Esophagus muscularis mucosa (tissue), 4 donors: Measurements from ENCODE around the gene PNMA8C. TPM values are rescaled to one million over a fixed set of nuclear protein-coding genes. Genes with fewer than 3 reads are reported as not detected.
"Not testable (repeated sequence)": the region's sequence is repeated elsewhere in the genome, so short reads cannot be mapped to it uniquely, and the experiment has no call there.

ENCODE experiments used
- DNase-seq: peaks from one replicate; pipeline ENCODE4 v3.0.0-alpha.2; 2017; ENCODE audit errors: extremely low spot score
- H3K27ac ChIP-seq, 4 donors: fragments of 200-600 bp; sonication (generic); replicated peaks in 1 of 4; 1 replicate in 3 of 4; 2 replicates in 1 of 4; pipeline ENCODE4 v1.5.1; 2016 to 2019; ENCODE audit warnings: mild to moderate bottlenecking in 1 of 4
- H3K27me3 ChIP-seq, 4 donors: fragments of 200-600 bp; sonication (generic); one replicate each; pipeline versions ENCODE4 v1.5.1 to v1.6.0; 2016 to 2019
- H3K36me3 ChIP-seq, 4 donors: fragments of 200-600 bp; sonication (generic); one replicate each; pipeline ENCODE4 v1.5.1; 2016 to 2019
- H3K4me1 ChIP-seq, 4 donors: fragments of 200-600 bp; sonication (generic); one replicate each; pipeline ENCODE4 v1.5.1; 2016 to 2019
- H3K4me3 ChIP-seq, 4 donors: fragments of 200-600 bp; sonication (generic); 1 replicate in 2 of 4; 2 replicates in 2 of 4; pipeline ENCODE4 v1.5.1; 2016 to 2019; ENCODE audit warnings: mild to moderate bottlenecking in 4 of 4, moderate library complexity in 1 of 4
- H3K9me3 ChIP-seq, 4 donors: fragments of 200-600 bp; sonication (generic); 1 replicate in 3 of 4; 2 replicates in 1 of 4; pipeline ENCODE4 v1.5.1; 2016 to 2019
- EP300 ChIP-seq: sonication (generic); formaldehyde crosslinking; IDR thresholded peaks from one replicate; pipeline ENCODE4 v1.6.1; 2017; ENCODE audit warnings: antibody characterized with exemption
- POLR2A ChIP-seq: fragments of 450-650 bp; IDR thresholded peaks from one replicate; pipeline ENCODE4 v1.6.1; 2017; ENCODE audit warnings: antibody characterized with exemption, moderate library complexity, mild to moderate bottlenecking, low read depth
- POLR2AphosphoS5 ChIP-seq, 2 donors: sonication (generic); formaldehyde crosslinking; IDR thresholded peaks; one replicate each; pipeline ENCODE4 v1.6.1; 2017; ENCODE audit warnings: antibody characterized with exemption in 2 of 2
- WGBS: methylation state at CpG from one replicate; pipeline ENCODE4 v1.1.5; 2018; 5-methylcytosine and 5-hydroxymethylcytosine counted together
- intact Hi-C: fragments of 100-400 bp; cut with DNase I; formaldehyde crosslinking; loops from one replicate; pipeline ENCODE4 v1.15.1; 2023
- total RNA-seq, 4 donors: library from RNA; depleted of rRNA; stranded (reverse); fragments of >200 nt; gene quantifications; one replicate each; pipeline versions ENCODE4 v1.1.0 to v1.2.1, GENCODE V29; 2016
- TF ChIP-seq, protein P1 (sequence below), 3 experiments: fragments of 200-600 bp in 2 of 3; fragments of 450-650 bp in 1 of 3; sonication (generic) in 2 of 3; IDR thresholded peaks; one replicate each; pipeline ENCODE4 v1.5.1; 2017 to 2019; ENCODE audit warnings: antibody characterized with exemption in 3 of 3, mild to moderate bottlenecking in 2 of 3, moderate library complexity in 1 of 3

Gene PNMA8C
- total RNA-seq, 4 donors from 2014 or later, result 0.13 to 0.42 (median 0.17) TPM

- no peaks in the 10 kb centered on the region for H3K36me3 ChIP-seq
- H3K4me1 ChIP-seq, result peaks cover 5 to 26% (median 22%) of the 10 kb centered on the region in 4 donors
- H3K4me3 ChIP-seq, result peak overlapping the region; percentile 52 to 57 (median 54)
- H3K27me3 ChIP-seq, result peaks cover 0 to 40% (median 0%) of the 10 kb centered on the region in 4 donors
- DNase-seq, result no peak
- H3K9me3 ChIP-seq, result no peaks in the 10 kb centered on the region
- 4% methylated on average over 10 of the region's 10 CpGs for WGBS
- H3K27ac ChIP-seq, result peak overlapping the region in 2 of 4 donors; percentile 35 to 64
- no peak for TF ChIP-seq POLR2AphosphoS5 (IDR thresholded peaks at IDR 0.05)
- TF ChIP-seq, protein P1, sequence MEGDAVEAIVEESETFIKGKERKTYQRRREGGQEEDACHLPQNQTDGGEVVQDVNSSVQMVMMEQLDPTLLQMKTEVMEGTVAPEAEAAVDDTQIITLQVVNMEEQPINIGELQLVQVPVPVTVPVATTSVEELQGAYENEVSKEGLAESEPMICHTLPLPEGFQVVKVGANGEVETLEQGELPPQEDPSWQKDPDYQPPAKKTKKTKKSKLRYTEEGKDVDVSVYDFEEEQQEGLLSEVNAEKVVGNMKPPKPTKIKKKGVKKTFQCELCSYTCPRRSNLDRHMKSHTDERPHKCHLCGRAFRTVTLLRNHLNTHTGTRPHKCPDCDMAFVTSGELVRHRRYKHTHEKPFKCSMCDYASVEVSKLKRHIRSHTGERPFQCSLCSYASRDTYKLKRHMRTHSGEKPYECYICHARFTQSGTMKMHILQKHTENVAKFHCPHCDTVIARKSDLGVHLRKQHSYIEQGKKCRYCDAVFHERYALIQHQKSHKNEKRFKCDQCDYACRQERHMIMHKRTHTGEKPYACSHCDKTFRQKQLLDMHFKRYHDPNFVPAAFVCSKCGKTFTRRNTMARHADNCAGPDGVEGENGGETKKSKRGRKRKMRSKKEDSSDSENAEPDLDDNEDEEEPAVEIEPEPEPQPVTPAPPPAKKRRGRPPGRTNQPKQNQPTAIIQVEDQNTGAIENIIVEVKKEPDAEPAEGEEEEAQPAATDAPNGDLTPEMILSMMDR (IDR thresholded peaks at IDR 0.05), result no peak
- no peak for TF ChIP-seq EP300
- TF ChIP-seq POLR2A, result no peak
- intact Hi-C loops, result no loop called here
These were observed 2.7 kb downstream of the PNMA8C start for GRCh38 chr19:46426035-46426505.

DNA sequence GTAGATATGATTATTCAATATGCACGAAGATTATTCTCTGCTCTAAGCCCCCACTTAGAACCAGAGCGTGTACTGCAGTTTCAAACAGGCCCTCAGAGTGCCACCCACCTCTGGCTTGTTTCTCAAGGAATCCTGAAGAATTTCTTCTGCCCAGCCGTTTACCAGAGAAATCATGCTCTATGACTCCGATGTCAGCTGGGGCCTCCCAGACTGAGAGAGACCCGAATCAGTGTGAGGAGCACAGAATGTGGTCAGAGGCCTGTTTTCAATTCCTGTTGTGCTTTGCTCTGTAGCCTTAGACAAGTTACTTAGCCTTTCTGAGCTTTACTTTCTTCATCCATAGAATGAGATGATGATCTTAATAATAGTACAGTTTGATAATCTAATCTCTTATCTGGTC lies 5.5 kb downstream of the PNMA8C start:
- H3K4me1 ChIP-seq, result peaks cover 0 to 16% (median 13%) of the 10 kb centered on the region in 4 donors
- no peak for DNase-seq
- 72% methylated on average over 5 of the region's 5 CpGs for WGBS
- H3K27me3 ChIP-seq, result peaks cover 0 to 30% (median 0%) of the 10 kb centered on the region in 4 donors
- TF ChIP-seq, protein P1 (IDR thresholded peaks at IDR 0.05), result no peak
- TF ChIP-seq POLR2A, result no peak
- TF ChIP-seq POLR2AphosphoS5 (IDR thresholded peaks at IDR 0.05), result no peak
- TF ChIP-seq EP300, result no peak
- intact Hi-C loops, result no loop called here
- no peaks in the 10 kb centered on the region for H3K9me3 ChIP-seq
- no peaks in the 10 kb centered on the region for H3K36me3 ChIP-seq
- H3K4me3 ChIP-seq, result no peak overlapping the region
- no peak overlapping the region for H3K27ac ChIP-seq

DNA sequence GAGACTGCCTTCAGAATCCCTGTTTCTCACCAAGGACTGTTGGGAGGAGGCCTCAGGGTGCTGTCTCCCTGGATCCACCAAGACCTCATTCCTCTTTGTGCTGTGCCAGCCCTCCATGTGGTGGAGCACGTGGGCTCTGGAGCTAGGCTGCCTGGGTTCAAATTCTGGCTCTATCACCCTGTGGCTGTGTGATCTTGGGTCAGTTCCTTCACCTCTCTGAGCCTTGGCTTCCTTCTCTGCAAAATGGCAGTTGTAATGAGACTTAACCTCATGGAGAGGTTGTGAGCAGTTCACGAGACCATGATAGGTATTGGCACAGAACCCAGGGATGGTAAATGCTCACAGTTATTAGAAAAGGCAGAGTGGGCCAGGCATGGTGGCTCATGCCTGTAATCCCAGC lies 6.4 kb downstream of the PNMA8C start:
- Histone ChIP-seq H3K9me3 (no peaks in the 10 kb centered on the region), H3K36me3 (no peaks in the 10 kb centered on the region), H3K27me3 (peaks cover 0 to 22% (median 0%) of the 10 kb centered on the region in 4 donors), H3K4me3 (no peak overlapping the region), H3K4me1 (peaks cover 0 to 16% (median 13%) of the 10 kb centered on the region in 4 donors), H3K27ac (no peak overlapping the region)
- 72% methylated on average over 2 of the region's 2 CpGs for WGBS
- TF ChIP-seq POLR2A (no peak), POLR2AphosphoS5 (IDR thresholded peaks at IDR 0.05) (no peak), EP300 (no peak)
- TF ChIP-seq, protein P1 (IDR thresholded peaks at IDR 0.05), result no peak
- intact Hi-C loops, result no loop called here
- DNase-seq, result no peak

DNA sequence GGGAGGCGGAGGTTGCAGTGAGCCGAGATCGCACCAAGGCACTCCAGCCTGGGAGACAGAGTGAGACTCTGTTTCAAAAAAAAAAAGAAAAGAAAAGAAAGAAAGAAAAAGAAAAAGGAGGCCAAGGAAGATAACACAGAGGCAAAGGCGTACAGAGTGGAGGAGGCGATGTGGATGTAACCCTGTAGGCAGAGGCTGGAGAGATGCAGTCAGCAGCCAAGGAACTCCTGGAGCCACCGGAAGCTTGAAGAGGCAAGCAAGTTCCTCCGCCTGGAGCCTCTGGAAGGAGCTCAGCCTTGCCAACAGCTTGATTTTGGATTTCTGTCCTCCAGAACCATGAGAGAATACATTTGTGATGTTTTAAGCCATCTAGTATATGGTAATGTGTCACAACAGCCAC lies 8.7 kb downstream of the PNMA8C start:
- Histone ChIP-seq H3K4me1 (peaks cover 0 to 15% (median 13%) of the 10 kb centered on the region in 4 donors), H3K27ac (no peak overlapping the region), H3K27me3 (peaks cover 0 to 29% (median 0%) of the 10 kb centered on the region in 4 donors), H3K9me3 (no peaks in the 10 kb centered on the region), H3K36me3 (no peaks in the 10 kb centered on the region), H3K4me3 (no peak overlapping the region)
- no peak for DNase-seq
- WGBS, result 80% methylated on average over 7 of the region's 7 CpGs
- intact Hi-C loops, result no loop called here
- TF ChIP-seq POLR2AphosphoS5 (IDR thresholded peaks at IDR 0.05) (no peak), POLR2A (no peak), EP300 (no peak)
- TF ChIP-seq, protein P1 (IDR thresholded peaks at IDR 0.05), result no peak

DNA sequence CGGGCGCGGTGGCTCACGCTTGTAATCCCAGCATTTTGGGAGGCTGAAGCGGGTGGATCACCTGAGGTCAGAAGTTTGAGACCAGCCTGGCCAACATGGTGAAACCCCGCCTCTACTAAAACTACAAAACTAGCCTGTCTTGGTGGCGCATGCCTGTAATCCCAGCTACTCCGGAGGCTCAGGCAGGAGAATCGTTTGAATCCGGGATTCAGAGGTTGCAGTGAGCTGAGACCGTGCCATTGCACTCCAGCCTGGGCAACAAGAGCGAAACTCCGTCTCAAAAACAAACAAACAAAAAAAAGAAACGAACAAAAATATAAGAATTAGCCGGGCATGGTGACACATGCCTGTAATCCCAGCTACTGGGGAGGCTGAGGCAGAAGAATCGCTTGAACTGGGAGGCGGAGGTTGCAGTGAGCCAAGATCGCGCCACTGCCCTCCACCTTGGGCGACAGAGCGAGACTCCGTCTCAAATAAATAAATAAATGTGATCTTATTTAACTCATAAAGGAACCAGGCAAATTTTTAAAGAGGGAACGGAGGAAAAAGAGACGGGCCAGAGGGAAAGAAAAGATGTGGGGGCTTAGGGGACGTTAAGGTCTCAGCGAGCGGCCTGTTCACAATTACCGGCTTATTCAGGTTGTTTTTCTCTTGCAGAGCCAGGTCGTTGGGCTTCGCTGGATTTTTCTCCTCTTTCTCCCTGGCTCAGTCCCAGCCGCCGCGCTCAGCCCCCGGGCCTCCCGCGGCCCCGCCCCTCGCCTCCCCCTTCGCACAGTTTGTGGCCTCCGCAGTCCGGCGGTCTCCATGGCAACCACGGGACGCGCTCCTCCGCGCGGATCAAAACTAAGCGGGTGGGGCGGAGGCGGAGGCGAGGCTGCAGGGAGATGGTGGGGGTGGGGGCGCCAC lies 12.7 kb downstream of the PNMA8C start:
- H3K9me3 ChIP-seq, DNase-seq, H3K36me3 ChIP-seq, intact Hi-C loops: not testable (repeated sequence)
- H3K4me3 ChIP-seq, result peak overlapping the region; percentile 42 to 55 (median 46)
- H3K27me3 ChIP-seq, result peaks cover 0 to 59% (median 14%) of the 10 kb centered on the region in 4 donors
- H3K27ac ChIP-seq, result peak overlapping the region; percentile 21 to 66 (median 46)
- 23% methylated on average over 52 of the region's 53 CpGs for WGBS
- H3K4me1 ChIP-seq, result peaks cover 12 to 46% (median 42%) of the 10 kb centered on the region in 4 donors

DNA sequence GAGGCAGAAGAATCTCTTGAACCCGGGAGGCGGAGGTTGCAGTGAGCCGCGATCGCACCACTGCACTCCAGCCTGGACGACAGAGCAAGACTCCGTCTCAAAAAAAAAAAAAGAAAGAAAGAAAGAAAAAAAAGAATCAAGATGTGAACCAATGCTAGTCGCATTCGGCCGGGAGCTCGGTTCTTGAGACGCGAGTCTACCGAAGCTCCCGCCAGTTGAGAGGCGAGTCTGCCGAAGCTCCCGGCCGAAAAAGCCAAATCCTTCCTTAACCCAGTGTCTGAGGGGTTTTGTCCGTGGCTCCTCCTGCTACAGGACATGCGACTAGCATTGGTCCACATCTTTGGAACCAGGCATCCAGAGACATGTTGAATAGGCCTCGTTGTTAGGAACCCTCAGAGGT lies 13.8 kb downstream of the PNMA8C start:
- WGBS, result 96% methylated on average over 21 of the region's 22 CpGs
- intact Hi-C loops, H3K27ac ChIP-seq, H3K36me3 ChIP-seq, H3K9me3 ChIP-seq, H3K4me3 ChIP-seq, DNase-seq: not testable (repeated sequence)
- Histone ChIP-seq H3K27me3 (peaks cover 0 to 70% (median 17%) of the 10 kb centered on the region in 4 donors), H3K4me1 (peaks cover 14 to 58% (median 49%) of the 10 kb centered on the region in 4 donors)
